Epithelial cell of esophagus (primary cell): ENCODE data around the gene TIAM1.

Experiments
- DNase-seq: peaks from one replicate; pipeline ENCODE4 v3.0.0; 2010; ENCODE audit warnings: low read depth
- H3K4me3 ChIP-seq: 2 replicates; pipeline ENCODE4 v1.5.1; 2011; ENCODE audit warnings: mild to moderate bottlenecking, low read length, control low read depth
- CTCF ChIP-seq: IDR thresholded peaks from 2 replicates; pipeline ENCODE4 v1.5.1; 2011; ENCODE audit warnings: low read depth, mild to moderate bottlenecking, low read length, control low read depth, inconsistent platforms; ENCODE audit not compliant: insufficient read depth; ENCODE audit errors: missing control alignments

The TIAM1 gene

GRCh38 chr21:31164713-31165694 lies 179.1 kb downstream of the TIAM1 start:
- no peak overlapping the region for H3K4me3 ChIP-seq
- TF ChIP-seq CTCF, result no peak
- DNase-seq, result no peak

GRCh38 chr21:31162827-31163226 lies 181.2 kb downstream of the TIAM1 start:
- no peak for TF ChIP-seq CTCF
- DNase-seq, result peak; percentile 11
- no peak overlapping the region for H3K4me3 ChIP-seq

GRCh38 chr21:31162079-31162699 lies 181.9 kb downstream of the TIAM1 start:
- DNase-seq, result no peak
- no peak overlapping the region for H3K4me3 ChIP-seq
- no peak for TF ChIP-seq CTCF

GRCh38 chr21:31161157-31161556 lies 182.9 kb downstream of the TIAM1 start:
- DNase-seq, result peak; percentile 72
- no peak overlapping the region for H3K4me3 ChIP-seq
- no peak for TF ChIP-seq CTCF

- no peak for TF ChIP-seq CTCF
- no peak overlapping the region for H3K4me3 ChIP-seq
These were observed 184.3 kb downstream of the TIAM1 start for GRCh38 chr21:31159808-31160207.

GRCh38 chr21:31158789-31159581 lies 185.1 kb downstream of the TIAM1 start:
- no peak for DNase-seq
- H3K4me3 ChIP-seq, result no peak overlapping the region
- no peak for TF ChIP-seq CTCF

More at GRCh38 chr21:31159808-31160207, 184.3 kb downstream of the TIAM1 start:
- DNase-seq, result no peak
